ENCODE results near the gene PVR.

- TF ChIP-seq CTCF (IDR thresholded peaks at IDR 0.05), result no peak
- TF ChIP-seq POLR2AphosphoS5 (IDR thresholded peaks at IDR 0.05), result no peak
Observed at GRCh38 chr19:44600466-44600865, 43.2 kb upstream of the PVR start.
